ENCODE measurements around the gene IFIT2.
"Not testable (repeated sequence)": the region's sequence is repeated elsewhere in the genome, so short reads cannot be mapped to it uniquely, and the experiment has no call there.

Gene IFIT2

DNA sequence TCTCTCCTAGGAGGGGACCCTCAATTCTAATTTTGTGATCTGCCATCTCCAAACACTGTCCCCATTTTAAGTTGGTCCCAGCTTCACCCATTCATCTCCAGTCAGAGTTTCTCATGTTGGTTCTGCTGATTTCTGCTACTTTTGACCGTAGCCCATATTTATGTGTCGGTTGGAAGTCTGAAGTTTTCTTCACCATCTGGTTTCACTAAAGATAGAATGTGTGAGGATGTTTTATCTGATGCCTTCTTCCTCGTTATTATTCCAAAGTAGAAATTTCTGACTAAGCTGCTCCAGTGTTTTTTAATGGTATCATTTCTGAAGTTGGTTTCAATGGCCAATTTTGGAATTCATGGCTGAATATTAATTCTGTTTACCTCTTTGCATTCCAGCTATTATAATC, 21.3 kb upstream of the IFIT2 start:
- no peak for DNase-seq (ENCODE audit: low read depth in 2 of 2)

DNA sequence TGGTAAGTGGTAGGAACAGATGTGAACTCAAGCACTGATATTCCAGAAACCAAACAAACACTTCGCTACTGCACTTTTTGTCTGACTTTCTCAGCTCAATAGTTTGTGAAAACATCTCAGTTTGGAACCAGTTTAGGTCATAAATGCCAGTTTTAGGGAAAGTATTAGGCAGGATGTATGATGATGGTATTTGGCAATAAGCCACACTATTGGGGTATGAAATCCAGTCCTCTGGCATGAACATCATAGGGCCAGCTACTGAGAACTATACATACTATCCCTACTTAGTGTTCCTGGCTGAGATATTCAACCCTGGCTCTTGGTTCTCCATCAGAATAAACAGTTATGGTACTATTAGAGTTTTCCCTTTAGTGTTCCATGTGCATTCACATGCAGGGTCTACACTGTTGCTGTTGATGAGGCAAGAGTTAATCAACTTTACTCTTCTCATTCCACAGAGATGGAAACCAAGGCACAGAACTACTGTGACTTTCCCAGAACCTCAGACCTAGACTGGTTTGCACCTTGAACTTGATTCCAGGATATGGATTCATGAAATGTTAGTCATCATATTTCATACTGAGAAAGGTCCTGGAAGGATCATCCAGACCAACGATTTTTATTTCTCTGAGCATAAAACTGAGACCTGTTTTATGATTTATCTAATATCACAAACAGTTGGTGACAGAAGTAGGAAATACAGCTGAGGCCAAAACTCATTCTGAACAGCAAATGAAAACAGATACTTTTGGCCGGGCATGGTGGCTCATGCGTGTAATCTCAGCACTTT, 20.0 kb upstream of the IFIT2 start:
- no peak for DNase-seq (ENCODE audit: low read depth in 2 of 2)

DNA sequence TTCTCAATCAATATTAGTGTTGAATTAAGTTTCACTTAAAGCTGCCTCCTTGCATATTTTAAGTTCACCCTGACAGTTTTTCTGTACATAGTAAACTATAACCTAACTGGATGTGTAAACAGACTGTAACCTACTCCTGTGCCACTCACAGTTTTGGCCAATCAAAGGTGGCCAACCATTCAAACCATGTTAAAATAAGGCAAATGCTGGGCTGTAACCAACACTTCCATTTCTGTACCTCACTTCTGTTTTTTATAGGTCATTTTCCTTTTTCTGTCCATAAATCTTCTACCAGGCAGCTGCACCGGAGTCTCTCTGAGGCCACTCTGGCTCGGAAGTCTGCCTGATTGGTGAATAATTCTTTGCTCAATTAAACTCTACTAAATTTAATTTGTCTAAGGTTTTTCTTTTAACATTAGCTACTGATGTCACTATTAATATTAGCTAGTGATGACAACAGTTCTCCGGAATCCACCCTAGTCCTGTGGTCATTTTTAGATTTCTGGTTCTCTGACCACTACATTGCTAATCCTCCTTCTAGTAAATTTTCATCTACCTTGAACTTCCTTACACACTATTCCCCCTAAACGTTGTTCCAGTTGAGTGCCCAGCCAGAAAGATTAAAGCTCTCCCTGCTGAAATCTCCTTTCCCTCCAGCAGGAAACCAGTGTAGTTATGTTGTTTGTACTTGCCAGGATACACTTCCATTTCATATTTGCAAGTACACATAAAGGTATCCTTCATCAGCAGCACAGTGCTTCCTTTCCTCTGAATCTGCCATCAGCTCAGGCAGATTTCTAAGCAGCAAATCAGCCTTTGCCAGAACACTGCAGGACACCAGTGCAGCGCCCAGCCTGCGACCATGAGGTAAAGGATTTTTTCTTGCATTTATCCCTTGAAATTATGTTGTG, 18.6 kb upstream of the IFIT2 start:
- no peak for DNase-seq (ENCODE audit: low read depth in 2 of 2)

DNA sequence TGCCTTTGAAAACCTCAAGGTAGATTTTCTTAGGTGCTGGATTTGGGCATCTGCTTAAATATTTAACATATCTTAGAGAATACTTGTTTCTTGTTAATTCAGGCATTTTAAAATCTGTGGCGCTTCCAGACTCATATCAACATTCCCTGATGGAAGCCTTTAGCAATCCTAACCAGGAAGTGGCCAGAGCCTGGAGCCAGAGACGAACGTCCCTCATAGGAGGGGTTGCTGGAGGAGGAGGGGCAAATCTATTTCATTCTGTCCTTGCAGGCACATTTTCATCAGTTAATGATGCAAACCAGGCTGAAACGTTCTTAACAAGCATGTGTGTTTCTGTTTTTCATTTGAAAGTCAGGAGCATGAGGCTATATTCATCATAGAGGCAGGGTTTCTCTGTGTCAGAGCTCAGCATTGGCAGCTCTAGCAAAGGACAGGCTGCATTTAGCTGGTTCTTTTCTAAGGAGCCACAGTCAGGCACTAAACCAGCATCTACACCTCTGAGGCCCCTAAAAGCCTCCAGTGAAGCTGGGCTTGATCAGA, 17.8 kb upstream of the IFIT2 start:
- DNase-seq (ENCODE audit: low read depth in 2 of 2): no peak

DNA sequence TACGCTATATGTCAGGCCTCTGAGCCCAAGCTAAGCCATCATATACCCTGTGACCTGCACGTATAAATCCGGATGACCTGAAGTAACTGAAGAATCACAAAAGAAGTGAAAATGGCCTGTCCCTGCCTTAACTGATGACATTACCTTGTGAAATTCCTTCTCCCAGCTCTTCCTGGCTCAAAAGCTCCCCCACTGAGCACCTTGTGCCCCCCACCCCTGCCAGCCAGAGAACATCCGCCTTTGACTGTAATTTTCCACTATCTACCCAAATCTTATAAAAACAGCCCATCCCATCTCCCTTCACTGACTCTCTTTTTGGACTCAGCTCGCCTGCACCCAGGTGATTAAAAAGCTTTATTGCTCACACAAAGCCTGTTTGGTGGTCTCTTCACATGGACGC, 17.1 kb upstream of the IFIT2 start:
- DNase-seq (ENCODE audit: low read depth in 2 of 2): not testable (repeated sequence)

DNA sequence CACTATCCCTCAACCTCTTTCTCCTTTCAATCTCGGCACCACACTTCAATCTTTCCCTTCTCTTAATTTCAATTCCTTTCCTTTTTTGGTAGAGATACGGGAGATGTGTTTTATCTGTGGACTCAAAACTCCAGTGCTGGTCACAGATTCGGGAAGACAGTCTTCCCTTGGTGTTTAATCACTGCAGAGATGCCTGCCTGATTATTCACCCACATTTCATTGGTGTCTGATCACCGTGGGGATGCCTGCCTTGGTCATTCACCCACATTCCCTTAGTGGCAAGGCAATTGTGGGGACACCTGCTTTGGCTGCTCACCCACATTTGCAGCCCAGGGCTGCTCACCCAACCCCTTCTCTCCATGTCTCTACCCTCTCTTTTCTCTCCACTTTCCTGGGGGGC, 16.5 kb upstream of the IFIT2 start:
- DNase-seq (ENCODE audit: low read depth in 2 of 2): not testable (repeated sequence)

DNA sequence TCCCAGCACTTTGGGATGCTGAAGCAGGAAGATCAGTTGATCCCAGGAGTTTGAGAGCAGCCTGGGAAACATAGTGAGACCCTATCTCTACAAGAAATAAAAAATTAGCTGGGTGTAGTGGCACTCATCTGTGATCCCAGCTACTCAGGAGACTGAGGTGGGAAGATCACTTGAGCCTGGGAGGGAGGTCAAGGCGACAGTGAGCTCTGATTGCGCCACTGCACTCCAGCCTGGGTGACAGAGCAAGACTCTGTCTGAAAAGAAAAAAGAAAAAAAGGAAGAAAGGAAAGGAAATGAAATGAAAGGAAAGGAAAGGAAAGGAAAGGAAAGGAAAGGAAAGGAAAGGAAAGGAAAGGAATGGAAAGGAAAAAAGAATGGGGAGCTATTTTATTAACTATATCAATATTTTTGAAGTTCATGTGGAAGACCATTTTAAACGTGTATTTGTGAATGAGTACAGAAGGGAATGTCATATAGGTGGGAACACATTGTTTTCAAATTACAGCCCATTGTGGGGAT, 7.1 kb upstream of the IFIT2 start:
- no peak for DNase-seq (ENCODE audit: low read depth in 2 of 2)

DNA sequence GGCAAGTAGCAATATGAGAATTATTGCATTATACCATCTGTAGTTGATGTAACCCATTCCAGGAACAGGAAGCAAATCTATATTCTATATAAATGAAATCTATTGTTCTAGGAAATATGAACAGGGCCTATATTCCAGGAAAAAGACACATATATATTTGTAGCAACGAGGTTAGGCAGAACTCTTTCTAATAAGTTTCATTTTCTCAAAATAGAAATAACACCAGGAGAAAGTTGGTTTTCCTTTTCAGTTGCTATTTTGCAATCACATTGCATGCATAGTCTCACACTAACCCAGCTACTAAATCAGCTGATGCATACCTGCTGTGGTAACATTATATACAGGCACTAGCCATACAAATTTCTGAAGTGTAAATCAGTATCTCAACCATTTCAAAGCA, 6.2 kb upstream of the IFIT2 start:
- DNase-seq (ENCODE audit: low read depth in 2 of 2): no peak

DNA sequence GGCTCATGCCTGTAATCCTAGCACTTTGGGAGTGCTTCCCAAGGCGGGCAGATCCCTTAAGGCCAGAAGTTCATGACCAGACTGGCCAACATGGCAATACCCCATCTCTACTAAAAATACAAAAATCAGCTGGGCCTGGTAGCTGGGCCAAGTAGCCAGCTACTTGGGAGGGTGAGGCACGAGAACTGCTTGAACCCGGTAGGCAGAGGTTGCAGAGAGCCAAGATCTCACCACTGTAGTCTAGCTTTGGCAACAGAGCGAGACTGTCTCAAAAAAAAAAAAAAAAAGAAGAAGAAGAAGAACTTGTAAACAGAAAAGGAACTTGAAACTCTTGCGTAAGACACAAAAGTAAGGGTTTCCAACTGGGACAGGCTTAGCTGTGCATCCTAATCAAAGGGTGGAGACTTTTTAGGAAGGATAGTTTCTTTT, 5.6 kb upstream of the IFIT2 start:
- no peak for DNase-seq (ENCODE audit: low read depth in 2 of 2)

DNA sequence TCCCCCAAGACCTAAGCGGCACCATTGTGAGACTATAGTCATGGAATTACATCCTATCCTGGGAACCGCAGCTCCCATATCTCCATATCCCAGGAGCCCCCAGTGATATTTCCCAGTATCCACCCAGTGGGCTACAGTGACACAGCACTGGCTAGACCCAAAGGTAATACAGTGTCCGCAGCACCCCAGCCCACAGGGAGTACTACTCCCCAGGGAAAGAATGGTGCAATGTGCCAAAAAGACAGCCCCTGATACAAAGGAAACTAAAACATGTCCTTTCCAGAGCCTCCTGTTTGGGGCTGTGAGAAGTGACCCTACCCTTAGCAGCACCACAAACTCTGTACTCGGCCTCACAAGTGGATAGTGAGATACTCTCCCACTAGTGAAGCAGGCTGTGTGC, 4.5 kb upstream of the IFIT2 start:
- no peak for DNase-seq (ENCODE audit: low read depth in 2 of 2)

DNA sequence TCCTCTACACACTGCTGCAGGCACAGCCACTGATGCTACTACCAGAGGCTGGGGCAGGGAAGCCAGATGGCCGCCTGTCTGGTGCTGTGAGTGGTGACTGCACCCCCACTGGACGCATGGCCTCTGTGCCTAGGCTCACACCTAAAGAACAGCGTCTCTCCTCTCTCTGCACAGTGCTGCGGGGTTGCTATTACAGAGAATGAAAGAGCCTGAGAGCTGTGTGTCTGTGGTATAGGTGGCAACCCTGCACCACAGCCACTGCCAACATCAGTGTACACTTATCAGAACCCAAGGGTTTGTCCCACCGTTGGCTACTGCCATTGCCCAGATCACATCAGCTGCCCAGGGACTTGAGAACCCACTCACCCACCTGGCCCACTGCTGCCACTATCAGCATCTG, 4.1 kb upstream of the IFIT2 start:
- DNase-seq (ENCODE audit: low read depth in 2 of 2): no peak

DNA sequence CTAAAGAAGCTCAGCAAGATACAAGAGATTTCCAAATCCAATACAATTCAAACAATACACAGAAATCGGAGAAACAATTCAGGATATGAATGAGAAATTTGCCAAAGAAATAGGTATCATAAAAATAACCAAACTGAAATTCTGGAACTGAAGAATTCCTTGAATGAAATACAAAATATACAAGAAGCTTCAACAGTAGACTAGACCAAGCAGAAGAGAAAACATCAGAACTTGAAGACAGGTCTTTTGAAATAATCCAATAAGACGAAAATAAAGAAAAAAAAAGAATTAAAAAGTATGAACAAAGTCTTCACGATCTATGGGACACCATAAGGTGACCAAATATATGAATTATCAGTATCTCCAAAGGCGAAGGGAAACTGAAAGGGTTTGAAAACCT, 2.8 kb upstream of the IFIT2 start:
- DNase-seq (ENCODE audit: low read depth in 2 of 2): no peak

DNA sequence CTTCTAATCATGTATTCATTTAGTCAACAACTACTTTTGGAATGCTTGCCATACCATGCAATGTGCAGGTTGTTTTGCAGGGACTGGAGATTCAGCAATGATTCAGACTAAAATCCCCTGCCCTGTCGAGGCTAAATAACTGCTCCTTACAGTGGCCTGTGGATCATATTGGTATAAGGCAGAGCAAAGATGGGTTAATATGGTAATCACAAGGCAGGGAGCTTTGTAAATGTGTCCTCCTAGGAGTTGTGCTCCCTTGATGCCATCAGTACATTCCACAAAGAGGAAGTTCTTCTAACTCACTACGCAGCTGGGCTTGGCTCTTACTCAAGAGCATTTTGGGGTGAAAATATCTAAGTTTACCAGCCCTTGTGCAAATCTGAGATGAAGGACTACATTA, 614 bp upstream of the IFIT2 start:
- no peak for DNase-seq (ENCODE audit: low read depth in 2 of 2)

DNA sequence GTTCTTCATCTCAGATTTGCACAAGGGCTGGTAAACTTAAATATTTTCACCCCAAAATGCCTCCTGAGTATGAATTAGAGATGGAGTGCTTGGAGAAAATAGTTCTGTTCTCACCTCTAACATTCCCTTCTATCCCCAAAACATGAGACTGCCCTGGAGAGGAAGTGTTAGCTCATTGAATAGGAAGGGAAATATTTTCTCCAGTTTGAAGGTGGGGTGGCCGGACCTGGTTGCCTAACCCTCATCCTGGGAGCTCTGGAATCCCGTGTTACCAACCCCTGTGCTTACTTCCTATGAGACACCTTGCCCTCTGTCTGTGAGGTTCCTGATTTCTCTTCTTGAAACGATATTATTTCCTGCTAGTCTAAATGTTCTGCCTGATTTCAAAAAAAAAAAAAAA, 779 bp downstream of the IFIT2 start:
- DNase-seq (ENCODE audit: low read depth in 2 of 2): no peak

DNA sequence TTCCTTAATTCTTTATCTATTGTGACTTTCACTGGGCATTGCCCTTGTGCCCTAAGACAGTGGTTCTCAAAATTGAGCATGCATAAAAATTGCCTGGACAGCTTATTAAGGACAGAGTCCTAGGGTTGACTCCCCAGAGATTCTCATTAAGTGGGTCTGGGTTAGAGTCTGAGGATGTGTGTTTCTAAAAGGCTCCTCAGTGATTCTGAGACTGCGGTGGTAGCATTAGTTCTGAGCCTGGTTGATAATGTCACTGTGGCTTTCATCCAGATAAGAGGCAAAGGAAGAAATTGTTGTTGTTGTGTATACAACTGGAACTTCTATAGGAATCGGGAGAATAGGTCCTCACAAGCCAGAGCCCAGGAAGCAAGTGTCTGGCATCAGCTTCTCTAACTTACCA, 1.3 kb downstream of the IFIT2 start:
- DNase-seq (ENCODE audit: low read depth in 2 of 2): no peak

DNA sequence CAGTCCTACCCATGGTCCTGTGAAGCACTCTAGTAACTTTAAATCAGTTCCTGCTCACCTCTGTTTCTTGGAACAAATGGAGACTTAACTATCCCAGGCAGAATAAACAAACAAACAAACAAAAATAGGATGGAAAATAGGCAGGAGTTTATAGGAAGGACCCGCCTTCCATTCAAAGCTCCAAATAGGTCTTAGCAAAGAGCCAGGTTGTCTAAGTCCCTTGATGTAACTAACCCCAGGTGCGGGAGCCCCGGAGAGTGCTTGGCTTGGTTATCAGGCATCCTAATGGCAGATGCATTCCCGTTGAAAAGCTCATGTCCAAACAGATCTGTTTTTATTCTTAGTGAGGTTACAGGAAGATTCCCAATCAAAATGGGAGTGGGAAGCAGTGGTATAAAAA, 2.2 kb downstream of the IFIT2 start:
- no peak for DNase-seq (ENCODE audit: low read depth in 2 of 2)

DNA sequence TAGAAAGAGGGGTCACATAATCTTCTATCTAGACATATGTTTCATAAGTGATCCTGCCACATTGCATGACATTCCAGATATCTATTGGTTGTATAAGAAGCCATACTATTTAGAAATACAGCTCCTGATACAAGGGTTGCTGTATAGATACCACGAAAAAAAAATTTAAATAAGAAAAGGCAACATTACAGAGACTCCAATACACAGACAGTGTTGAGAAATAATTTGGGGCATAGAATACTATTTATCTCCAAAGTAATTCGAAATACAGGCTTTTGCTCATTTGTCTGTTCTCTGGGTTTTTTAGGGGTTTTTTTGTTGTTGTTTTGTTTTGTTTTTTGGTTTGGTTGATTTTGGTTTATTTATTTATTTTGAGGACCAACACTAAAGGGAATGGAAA, 2.6 kb downstream of the IFIT2 start:
- no peak for DNase-seq (ENCODE audit: low read depth in 2 of 2)

DNA sequence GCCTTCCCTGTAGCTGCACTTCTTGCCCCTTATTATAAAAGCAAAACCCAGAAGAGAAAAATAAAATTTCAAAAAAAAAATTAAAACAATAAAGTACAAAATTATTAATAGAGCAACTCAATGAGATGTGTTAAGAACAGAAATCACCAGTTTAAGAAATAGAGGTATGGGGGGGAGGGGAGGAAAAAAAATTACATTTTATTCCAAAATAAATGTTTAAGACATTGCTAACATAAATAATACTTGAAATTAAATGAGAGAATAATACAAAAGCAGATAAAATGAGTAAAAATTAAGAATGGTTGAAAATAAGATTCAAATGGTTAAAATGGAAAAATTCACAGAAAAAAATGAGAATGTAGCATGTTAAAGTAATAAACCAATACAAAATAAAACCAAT, 3.1 kb downstream of the IFIT2 start:
- no peak for DNase-seq (ENCODE audit: low read depth in 2 of 2)

DNA sequence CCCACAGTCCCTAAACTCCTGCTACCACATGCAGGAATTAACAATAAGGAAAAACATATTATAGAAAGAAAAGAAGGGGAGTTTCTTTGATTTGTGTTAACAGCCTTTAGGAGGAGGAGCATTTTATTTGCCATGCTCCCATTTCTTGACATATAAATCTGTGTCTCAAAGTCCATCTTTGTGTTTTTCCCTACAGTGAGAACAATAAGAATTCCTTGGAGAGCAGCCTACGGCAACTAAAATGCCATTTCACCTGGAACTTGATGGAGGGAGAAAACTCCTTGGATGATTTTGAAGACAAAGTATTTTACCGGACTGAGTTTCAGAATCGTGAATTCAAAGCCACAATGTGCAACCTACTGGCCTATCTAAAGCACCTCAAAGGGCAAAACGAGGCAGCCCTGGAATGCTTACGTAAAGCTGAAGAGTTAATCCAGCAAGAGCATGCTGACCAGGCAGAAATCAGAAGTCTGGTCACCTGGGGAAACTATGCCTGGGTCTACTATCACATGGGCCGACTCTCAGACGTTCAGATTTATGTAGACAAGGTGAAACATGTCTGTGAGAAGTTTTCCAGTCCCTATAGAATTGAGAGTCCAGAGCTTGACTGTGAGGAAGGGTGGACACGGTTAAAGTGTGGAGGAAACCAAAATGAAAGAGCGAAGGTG, 4.1 kb downstream of the IFIT2 start:
- no peak for DNase-seq (ENCODE audit: low read depth in 2 of 2)

DNA sequence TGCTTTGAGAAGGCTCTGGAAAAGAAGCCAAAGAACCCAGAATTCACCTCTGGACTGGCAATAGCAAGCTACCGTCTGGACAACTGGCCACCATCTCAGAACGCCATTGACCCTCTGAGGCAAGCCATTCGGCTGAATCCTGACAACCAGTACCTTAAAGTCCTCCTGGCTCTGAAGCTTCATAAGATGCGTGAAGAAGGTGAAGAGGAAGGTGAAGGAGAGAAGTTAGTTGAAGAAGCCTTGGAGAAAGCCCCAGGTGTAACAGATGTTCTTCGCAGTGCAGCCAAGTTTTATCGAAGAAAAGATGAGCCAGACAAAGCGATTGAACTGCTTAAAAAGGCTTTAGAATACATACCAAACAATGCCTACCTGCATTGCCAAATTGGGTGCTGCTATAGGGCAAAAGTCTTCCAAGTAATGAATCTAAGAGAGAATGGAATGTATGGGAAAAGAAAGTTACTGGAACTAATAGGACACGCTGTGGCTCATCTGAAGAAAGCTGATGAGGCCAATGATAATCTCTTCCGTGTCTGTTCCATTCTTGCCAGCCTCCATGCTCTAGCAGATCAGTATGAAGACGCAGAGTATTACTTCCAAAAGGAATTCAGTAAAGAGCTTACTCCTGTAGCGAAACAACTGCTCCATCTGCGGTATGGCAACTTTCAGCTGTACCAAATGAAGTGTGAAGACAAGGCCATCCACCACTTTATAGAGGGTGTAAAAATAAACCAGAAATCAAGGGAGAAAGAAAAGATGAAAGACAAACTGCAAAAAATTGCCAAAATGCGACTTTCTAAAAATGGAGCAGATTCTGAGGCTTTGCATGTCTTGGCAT, 4.8 kb downstream of the IFIT2 start:
- no peak for DNase-seq (ENCODE audit: low read depth in 2 of 2)

DNA sequence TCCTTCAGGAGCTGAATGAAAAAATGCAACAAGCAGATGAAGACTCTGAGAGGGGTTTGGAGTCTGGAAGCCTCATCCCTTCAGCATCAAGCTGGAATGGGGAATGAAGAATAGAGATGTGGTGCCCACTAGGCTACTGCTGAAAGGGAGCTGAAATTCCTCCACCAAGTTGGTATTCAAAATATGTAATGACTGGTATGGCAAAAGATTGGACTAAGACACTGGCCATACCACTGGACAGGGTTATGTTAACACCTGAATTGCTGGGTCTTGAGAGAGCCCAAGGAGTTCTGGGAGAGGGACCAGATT, 5.4 kb downstream of the IFIT2 start:
- DNase-seq (ENCODE audit: low read depth in 2 of 2): no peak

Measured in stimulated activated CD4-positive, alpha-beta T cell treated with anti-CD3 and anti-CD28 coated beads, Interleukin-15, amount 100 ng/mL, for 48 hours (primary cell).